Epithelial cell of umbilical artery (primary cell): ENCODE data around the gene PROC. TPM values are rescaled to one million over a fixed set of nuclear protein-coding genes. Genes with fewer than 3 reads are reported as not detected.

ENCODE experiments used
- total RNA-seq: library from RNA; depleted of rRNA; stranded (reverse); fragments of >200 nt; gene quantifications from 2 replicates; pipeline ENCODE4 v1.2.3, GENCODE V29; 2014

The PROC gene
- not detected in 2 replicates for total RNA-seq

GRCh38 chr2:127418300-127419111, at the start of gene PROC:
Gene PROC, plus strand, starts transcription at chr2:127418427. Its CDS starts 1,516 bp downstream, at chr2:127419943.

GRCh38 chr2:127387655-127388422, 30.4 kb upstream of the PROC start, which contains the start of gene MAP3K2:
Gene MAP3K2, minus strand, starts transcription at chr2:127387975. Its CDS starts 44,846 bp downstream, at chr2:127343129.

Other genes starting within 250 kb of the PROC start
- not detected in 2 replicates for gene CYP27C1, start 198.1 kb upstream of the PROC start, total RNA-seq
- 45.9 and 49.0 TPM in 2 replicates for gene ERCC3, start 124.3 kb upstream of the PROC start, total RNA-seq
- gene MAP3K2, start 30.5 kb upstream of the PROC start, total RNA-seq, result 13.3 and 17.3 TPM in 2 replicates
- gene IWS1, start 108.1 kb downstream of the PROC start, total RNA-seq, result 44.1 and 47.7 TPM in 2 replicates
- gene MYO7B, start 117.3 kb downstream of the PROC start, total RNA-seq, result 0.32 and 0.46 TPM in 2 replicates
- gene GPR17, start 227.7 kb downstream of the PROC start, total RNA-seq, result 0.30 and 0.32 TPM in 2 replicates